Tibial nerve (tissue), 3 donors: ENCODE results near the gene RAVER2.

Experiments used
- POLR2A ChIP-seq, 2 donors: fragments of 450-650 bp; IDR thresholded peaks; one replicate each; pipeline ENCODE4 v1.6.1; 2017; ENCODE audit warnings: antibody characterized with exemption in 2 of 2, mild to moderate bottlenecking in 2 of 2, moderate library complexity in 2 of 2
- TF ChIP-seq, protein P1 (sequence below), 5 experiments: fragments of 200-600 bp in 3 of 5; fragments of 450-650 bp in 2 of 5; sonication (generic) in 3 of 5; IDR thresholded peaks; one replicate each; pipeline ENCODE4 v1.5.1; 2016 to 2019; ENCODE audit warnings: antibody characterized with exemption in 5 of 5, mild to moderate bottlenecking in 3 of 5, moderate library complexity in 2 of 5

DNA sequence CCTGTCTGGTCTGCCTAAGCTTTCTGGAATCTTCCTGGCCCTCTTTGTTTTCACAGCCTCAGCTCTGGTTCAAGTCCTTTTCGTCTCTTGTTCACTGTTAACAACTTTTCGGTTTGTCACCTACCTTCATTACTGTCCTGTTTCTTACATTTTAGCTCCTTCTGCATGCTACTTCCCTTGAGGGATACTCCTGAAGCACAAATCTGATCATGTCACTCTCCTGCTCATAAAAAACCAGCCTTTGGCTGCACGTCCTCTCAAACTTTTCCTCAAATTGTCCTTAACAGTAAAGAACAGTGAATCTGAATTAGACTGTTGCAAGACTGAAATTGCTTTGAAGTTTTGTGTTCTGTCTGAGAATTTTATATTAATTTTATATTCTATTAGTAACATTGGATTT is 3.3 kb downstream of the RAVER2 start:
- TF ChIP-seq, protein P1, sequence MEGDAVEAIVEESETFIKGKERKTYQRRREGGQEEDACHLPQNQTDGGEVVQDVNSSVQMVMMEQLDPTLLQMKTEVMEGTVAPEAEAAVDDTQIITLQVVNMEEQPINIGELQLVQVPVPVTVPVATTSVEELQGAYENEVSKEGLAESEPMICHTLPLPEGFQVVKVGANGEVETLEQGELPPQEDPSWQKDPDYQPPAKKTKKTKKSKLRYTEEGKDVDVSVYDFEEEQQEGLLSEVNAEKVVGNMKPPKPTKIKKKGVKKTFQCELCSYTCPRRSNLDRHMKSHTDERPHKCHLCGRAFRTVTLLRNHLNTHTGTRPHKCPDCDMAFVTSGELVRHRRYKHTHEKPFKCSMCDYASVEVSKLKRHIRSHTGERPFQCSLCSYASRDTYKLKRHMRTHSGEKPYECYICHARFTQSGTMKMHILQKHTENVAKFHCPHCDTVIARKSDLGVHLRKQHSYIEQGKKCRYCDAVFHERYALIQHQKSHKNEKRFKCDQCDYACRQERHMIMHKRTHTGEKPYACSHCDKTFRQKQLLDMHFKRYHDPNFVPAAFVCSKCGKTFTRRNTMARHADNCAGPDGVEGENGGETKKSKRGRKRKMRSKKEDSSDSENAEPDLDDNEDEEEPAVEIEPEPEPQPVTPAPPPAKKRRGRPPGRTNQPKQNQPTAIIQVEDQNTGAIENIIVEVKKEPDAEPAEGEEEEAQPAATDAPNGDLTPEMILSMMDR (IDR thresholded peaks at IDR 0.05) = no peak
- no peak for TF ChIP-seq POLR2A (IDR thresholded peaks at IDR 0.05)
